Activated CD4-positive, alpha-beta T cell treated with anti-CD3 and anti-CD28 coated beads, Interleukin-2, Interleukin-6, amounts not matched to agents 100 ng/mL and 50 ng/mL, durations not matched to agents 16 hours and 8 hours (primary cell): Measurements from ENCODE around the gene CST7.

Experiments used
- DNase-seq: peaks from one replicate; pipeline ENCODE4 v3.0.0-alpha.2; 2020

CST7 gene

DNA sequence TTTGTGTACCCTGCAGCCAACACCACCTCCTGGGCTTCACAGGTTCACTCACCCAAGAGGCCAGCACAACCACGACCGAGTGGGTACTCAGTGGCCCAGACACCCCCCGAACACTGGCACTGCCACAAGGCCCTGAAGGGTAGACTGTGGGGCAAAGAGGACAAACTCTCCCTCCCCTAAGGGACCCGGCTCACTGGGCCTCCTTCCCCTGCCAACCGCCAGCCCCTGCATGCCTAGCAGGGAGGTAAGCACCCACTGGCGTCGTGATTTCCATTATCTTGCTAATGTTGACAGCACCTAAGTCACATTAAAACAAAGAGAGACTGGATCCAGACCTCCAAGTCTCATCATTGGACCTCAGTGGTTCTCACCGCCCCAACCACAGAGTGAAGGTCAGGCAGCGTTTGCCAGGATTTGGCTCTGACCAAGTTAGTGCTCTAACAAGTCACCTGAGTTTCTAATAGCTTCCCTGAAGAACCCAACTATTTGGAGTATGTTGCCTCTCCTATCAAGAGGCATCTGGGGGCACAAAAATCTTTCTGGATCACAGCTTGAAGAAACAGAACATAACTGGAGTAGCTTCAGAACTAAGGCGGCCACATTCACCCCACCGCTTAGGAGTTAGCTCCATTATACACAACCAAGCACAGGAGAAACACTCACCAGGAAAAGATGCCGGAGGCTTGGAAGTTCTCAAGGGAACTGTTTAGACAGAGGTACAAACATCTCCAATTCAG, 57.5 kb downstream of the CST7 start:
- DNase-seq = no peak

DNA sequence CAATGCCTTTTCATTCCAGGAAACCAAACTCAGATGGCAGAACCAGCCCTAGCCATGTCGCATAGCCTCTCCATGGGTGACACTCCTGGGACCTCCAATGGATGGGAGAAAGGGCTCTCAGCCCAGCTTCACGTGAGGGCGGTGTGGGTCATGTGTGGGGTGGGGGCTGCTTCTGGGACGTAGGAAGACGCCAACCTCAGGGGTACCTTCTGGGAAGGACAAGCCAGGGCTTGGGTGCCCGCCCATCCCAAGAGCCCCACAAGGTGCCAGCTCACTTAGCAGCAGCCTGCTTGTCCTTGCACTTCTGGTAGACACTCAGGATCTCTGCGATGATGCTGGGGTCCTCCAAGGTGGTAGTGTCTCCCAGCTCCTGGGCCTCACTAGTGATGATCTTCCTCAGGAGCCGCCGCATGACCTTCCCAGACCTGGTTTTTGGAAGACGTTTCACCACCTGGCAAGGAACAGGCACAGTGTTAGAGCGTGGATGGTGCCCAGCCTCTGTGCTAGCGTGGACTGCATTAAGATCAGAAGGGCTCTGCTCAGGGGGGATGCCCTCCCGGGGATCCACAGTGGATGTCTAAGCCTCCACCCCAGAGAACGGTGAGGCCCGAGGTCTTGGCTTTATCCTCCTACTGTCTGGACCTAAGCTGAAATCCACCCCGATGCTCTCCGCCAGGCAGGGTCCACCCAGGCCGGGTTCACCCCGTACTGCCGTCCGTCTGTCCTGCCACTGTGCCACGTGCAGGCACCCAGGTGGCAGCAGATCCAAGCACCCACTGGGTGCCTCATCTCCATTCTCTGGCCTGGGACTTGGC, 58.6 kb downstream of the CST7 start:
- no peak for DNase-seq

DNA sequence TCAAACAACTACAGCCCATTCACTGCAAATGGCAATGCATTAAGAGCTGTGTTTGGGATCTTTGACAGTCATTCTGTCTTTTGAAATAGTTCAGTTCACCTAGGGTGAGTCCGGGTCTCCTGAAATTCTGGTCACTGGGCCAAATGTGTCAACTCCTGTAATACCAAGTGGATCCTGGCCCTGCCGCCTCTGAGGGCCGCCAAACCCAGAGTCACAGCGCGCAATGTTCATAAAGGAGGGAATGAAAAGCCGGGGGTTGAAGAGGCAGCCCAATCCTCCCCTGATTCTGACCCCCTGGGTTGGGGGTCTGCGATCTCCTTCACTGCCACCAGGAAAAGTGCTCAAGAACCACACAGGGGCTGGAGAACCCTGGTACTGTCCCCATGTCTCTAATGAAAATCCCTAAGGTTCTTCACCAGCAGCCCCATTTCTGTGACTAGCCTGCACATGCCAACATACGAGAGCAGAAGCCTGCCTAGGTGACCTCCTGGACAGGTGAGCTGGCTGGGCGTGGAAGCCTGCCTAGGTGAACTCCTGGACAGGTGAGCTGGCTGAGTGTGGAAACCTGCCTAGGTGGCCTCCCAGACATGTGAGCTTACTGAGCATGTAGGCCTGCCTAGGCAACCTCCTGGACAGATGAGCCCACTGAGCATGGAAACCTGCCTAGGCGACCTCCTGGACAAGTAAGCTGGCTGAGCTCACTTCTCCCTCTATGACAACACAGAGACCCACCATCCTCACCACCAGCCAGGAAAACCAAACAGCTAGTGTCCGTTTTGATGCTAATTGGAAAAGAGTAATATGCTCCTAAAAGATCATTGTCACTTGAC, 59.5 kb downstream of the CST7 start:
- DNase-seq = no peak
